Stimulated activated naive CD8-positive, alpha-beta T cell treated with anti-CD3 and anti-CD28 coated beads, Interleukin-15, Interleukin-2, amounts not matched to agents 100 U/mL and 50 U/mL, for 24 hours (primary cell): ENCODE measurements around the gene DDIAS.
A peak's percentile ranks its signal among the peaks of the same experiment; 100 is the strongest.
"Not testable (repeated sequence)": the region's sequence is repeated elsewhere in the genome, so short reads cannot be mapped to it uniquely, and the experiment has no call there.

ENCODE experiments used
- ATAC-seq: fragments of 150-1000 bp; cut with Tn5 transposase; one replicate; pipeline ENCODE4 v1.10.0; 2021
- DNase-seq: peaks from one replicate; pipeline ENCODE4 v3.0.0; 2021

The DDIAS gene

DNA sequence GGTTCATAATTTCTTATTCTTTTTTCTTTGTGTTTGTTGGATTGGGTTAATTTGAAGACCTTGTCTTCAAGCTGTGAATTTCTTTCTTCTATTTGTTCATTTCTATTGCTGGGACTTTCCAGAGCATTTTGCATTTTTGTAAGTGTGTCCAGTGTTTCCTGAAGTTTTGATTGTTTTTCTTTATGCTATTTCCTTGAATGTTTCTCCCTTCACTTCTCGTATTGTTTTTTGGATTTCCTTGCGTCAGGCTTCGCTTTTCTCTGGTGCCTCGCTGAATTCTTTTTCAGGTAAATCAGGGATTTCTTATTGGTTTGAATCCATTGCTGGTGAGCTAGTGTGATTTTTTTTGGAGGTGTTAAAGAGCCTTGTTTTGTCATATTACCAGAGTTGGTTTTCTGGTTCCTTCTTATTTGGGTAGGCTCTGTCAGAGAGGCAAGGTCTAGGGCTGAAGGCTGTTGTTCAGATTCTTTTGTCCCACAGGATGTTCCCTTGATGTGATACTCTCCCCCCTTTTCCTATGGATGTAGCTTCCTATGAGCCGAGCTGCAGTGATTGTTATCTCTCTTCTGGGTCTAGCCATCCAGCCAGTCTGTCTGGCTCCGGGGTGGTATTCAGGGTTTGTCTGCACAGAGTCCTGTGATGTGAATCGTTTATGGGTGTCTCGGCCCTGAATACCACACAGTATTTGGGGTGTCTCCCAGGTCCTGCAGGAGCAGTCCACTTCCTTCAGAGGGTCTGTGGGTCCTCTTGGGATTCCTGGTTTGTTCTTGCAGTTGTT is 21.0 kb downstream of the DDIAS start:
- DNase-seq, ATAC-seq: not testable (repeated sequence)

DNA sequence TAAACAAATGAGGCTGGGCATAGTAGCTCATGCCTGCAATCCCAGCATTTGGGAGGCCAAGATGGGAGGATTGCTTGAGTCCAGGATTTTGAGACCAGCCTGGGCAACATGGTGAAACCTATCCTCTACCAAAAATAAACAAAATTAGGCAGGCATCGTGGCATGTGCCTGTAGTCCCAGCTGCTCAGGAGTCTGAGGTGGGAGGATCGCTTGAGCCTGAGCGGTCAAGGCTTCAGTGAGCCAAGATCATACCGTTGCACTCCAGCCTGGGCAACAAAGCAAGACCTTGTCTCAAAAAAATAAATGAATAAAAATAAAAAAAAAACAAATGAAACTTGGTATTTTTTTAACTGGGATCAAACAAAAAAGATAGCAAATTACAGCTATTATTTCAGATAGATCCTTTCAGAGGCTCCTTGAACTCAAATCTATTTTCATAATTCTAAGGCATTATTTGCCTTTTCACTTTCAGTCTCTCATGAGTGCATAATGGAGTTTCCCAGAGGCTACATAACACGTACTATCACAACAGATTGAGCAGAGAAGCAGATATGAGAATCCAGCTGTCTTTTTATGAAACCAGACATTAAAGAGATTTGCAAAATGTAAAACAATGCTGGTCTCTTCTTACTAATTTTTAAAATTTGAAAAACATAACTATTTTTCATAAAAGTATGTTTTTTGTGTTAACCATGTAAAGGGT is 23.1 kb downstream of the DDIAS start:
- ATAC-seq, result no peak
- no peak for DNase-seq

DNA sequence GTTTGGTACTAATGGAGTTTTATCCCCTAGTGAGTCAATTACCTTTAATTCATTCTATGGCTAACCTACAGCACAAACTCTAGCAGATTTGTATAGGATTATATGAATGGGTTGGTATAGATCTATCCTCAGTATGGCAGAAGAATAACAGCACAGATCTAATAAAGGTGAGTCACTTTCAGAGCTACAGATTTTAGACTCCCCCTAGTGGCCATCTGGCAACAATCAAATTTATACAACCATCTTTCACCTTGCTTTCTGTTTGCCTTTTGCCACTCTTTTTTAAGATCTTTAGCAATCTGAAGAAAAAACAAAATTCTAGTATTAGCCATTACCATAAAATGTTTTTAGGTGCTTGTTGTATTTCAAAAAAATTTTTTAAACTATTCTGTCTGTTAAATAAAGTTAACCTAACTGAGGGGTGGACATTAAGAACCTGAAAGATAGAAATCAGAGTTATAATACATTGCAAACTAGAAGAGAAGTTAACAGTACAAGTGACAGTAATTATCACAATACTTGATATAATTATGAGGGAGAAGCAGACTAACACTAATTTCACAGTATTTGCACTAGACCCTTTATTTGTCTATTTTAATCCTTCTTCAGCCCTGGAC is 25.8 kb downstream of the DDIAS start:
- DNase-seq (no peak), ATAC-seq (peak; percentile 80)

DNA sequence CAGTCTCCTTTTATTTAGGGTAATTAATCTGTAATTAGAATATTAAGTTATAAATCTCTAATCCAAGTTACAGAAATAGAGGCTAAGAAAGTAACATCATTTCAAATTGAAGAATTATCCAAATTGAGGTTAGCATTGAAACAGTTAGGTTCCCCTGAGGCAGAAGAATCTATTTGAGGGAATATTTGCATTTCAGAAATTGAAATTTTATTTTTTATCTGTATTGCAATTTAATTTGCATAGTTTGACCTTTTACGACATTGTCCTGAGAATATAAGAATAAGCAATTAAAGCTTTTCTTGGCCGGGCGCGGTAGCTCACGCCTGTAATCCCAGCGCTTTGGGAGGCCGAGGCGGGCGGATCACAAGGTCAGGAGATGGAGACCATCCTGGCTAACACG is 27.6 kb downstream of the DDIAS start:
- no peak for ATAC-seq
- DNase-seq, result no peak

DNA sequence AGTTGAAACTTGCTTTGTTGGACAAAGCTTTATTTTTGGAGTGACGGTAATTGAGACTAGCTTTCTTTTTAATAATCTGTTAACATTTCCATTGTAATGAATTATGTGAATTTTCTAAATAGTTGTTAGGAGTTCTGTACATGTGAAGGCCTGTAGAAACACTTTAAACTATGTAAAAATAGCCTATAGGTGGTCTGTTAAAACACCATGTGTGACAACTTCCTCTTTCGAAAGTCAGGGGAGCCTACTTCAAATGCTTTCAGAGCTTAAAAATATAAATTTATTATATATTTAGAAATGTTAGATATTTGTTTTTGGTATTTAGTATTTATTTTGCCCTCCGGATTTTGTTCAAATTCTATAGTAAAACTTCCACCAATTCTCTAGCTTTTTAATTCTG is 28.7 kb downstream of the DDIAS start:
- DNase-seq (no peak), ATAC-seq (no peak)

DNA sequence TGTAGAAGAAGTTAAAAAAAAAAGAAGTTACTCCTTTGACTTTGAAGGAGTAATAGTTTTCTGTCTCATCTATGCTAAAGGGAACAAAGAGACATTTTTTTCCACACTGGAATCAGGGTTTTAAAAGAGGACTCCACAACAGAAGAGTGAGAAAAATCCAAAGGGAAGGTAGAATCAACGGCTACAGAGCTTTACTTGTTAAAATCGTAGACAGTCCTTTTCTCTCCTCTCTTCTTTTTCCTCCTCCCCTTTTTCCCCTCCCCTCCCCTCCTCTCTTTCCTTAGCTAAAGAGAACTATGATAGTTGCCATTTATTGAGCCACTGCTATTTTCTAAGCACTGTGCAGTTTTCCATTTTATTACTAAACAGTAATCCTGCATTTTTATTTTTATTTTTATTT is 29.2 kb downstream of the DDIAS start:
- DNase-seq, result no peak
- no peak for ATAC-seq

DNA sequence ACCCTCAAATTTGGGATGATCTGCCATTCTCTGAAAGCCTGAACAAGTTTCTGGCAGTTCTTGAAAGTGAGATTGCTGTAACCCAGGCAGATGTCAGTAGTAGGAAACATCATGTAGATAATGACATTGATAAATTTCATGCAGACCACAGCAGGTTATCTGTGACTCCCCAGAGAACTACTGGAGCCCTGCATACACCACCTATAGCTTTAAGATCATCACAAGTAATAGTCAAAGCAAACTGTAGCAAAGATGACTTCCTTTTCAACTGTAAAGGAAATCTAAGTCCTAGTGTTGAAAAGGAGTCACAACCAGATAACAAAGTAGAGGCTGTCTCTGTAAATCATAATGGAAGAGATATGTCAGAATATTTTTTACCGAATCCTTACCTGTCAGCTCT is 31.0 kb downstream of the DDIAS start:
- no peak for ATAC-seq
- no peak for DNase-seq

DNA sequence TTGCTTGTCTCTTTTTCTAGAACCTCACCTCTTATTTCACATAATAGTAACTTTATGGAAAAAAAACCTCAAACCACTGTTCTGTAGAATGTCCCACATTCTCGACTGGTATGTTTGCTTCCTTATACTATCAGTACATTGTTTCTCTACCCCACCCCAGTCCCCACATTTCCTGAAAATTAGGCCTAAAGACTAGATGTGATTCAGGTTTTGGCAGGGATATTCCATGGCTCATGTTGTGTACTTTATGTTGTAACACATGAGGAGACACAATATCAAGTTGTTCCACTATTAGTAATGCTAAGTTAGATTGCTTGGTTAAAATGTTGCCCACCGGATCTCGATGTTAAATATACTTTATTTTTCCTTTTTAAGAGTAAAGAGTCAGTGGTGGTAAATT is 34.7 kb downstream of the DDIAS start:
- ATAC-seq (no peak), DNase-seq (no peak)

GRCh38 chr11:82937554-82937953 is 36.0 kb downstream of the DDIAS start:
- DNase-seq (no peak), ATAC-seq (no peak)

DNA sequence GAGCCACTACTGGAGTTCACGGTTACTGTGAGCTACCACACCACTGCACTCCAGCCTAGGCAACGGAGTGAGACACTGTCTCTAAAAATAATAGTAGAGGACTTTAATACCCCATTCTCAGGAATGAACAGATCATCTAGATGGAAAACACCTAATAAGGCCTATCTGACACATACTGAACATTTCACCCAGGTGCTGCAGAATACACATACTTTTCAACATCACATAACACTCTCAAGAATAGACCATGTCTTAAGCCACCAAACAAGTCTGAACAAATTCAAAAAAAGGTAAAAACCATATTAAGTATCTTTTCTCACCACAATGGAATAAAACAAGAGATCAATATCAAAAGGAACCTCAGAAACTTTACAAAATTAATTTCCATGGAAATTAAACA is 37.9 kb downstream of the DDIAS start:
- no peak for ATAC-seq
- no peak for DNase-seq

GRCh38 chr11:82942376-82942775 is 40.8 kb downstream of the DDIAS start:
- DNase-seq (no peak), ATAC-seq (no peak)

DNA sequence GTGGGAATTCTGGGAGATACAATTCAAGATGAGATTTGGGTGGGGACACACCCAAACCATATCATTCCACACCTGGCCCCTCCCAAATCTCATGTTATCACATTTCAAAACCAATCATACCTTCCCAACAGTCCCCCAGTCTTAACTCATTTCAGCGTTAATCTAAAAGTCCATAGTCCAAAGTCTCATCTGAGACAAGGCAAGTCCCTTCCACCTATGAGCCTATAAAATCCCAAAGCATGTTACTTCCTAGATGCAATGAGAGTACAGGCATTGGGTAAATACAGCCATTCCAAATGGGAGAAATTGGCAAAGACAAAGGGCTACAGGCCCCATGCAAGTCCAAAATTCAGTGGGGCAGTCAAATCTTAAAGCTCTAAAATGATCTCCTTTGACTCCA is 41.9 kb downstream of the DDIAS start:
- ATAC-seq, DNase-seq: not testable (repeated sequence)

DNA sequence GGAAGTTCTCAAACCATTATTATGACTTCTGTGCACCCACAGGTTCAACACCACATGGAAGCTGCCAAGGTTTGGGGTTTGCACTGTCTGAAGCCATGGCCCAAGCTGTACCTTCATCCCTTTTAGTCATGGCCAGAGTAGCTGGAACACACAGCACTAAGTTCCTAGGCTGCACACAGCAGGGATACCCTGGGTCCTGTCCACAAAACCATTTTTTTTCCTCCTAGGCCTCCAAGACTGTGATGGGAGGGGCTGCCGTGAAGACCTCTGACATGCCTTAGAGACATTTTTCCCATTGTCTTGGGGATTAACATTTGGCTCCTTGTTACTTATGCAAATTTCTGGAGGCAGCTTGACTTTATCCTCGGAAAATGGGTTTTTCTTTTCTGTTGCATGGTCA is 42.7 kb downstream of the DDIAS start:
- ATAC-seq (no peak), DNase-seq (no peak)

DNA sequence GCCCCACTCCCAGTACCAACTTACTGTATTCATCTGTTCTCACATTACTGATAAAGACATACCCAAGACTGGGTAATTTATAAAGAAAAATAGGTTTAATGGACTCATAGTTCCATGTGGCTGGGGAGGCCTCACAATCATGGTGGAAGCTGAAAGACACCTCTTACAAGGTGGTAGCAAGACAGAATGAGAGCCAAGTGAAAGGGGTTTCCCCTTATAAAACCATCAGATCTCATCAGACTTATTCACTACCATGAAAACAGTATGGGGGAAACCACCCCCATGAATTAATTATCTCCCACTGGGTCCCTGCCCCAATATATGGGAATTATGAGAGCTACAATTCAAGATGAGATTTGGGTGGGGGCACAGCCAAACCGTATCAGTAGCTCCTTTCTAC is 43.5 kb downstream of the DDIAS start:
- DNase-seq, result not testable (repeated sequence)
- peak; percentile 40 for ATAC-seq

- ATAC-seq (peak; percentile 23), DNase-seq (no peak)
These were observed 44.1 kb downstream of the DDIAS start for GRCh38 chr11:82945682-82946081.

- DNase-seq (no peak), ATAC-seq (no peak)
These were observed 47.8 kb downstream of the DDIAS start for GRCh38 chr11:82949352-82949751.

DNA sequence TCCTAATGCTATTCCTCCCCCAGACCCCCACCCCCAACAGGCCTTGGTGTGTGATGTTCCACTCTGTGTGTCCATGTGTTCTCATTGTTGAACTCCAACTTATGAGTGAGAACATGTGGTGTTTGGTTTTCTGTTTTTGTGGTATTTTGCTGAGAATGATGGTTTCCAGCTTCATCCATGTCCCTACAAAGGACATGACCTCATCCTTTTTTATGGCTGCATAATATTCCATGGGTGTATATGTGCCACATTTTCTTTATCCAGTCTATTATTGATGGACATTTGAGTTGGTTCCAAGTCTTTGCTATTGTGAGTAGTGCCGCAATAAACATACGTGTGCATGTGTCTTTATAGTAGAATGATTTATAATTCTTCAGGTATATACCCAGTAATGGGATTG is 49.0 kb downstream of the DDIAS start:
- ATAC-seq, result not testable (repeated sequence)

GRCh38 chr11:82955736-82956453 is 54.4 kb downstream of the DDIAS start:
- ATAC-seq, result not testable (repeated sequence)
- DNase-seq, result peak; percentile 70

More for the DNA sequence above, 49.0 kb downstream of the DDIAS start:
- DNase-seq, result not testable (repeated sequence)

DNA sequence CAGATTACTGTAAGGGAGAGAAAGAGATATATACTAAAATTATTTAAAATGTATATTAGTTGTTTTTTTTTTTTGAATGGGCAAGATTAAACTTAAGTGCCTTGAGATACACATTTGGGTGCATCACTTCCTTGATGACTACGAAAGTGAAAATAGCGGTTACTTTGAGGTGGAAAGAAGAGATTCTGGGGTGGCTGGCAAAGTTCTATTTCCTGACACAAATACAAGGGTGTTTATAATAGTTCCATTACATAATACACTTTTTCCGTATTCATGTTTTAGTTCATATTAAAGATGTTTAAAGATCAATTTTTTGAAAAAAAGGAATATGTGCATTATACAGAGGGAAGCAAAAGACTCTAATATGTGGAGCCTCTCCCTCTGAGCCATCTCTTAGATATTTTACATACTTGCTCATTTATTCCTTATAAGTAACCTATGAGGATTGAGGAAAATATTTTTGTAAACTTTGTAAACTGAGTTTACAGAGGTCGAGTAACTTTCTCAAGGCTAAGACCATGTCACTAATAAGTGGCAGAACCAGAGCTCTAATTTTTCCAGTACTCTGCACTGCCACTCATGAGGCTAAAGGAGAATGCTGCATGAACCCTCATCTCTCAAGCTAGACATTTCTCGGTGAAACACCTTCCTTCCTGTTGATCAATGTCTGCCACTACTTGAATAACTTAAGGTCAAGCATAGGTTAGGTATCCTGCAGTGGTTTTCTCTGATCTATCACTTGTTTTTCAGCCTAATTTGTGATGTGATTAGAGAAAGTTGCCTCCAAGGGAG is 58.6 kb downstream of the DDIAS start:
- ATAC-seq (peak; percentile 93), DNase-seq (no peak)

GRCh38 chr11:82960779-82961143 is 59.2 kb downstream of the DDIAS start:
- no peak for ATAC-seq
- DNase-seq, result no peak

- DNase-seq, ATAC-seq: not testable (repeated sequence)
These were observed 60.5 kb downstream of the DDIAS start for GRCh38 chr11:82962021-82962420.

- DNase-seq (no peak), ATAC-seq (no peak)
These were observed 65.8 kb downstream of the DDIAS start for GRCh38 chr11:82967381-82967780.
